WTC11 (cell line): ENCODE measurements around the gene NDRG4. TPM values are rescaled to one million over a fixed set of nuclear protein-coding genes. Genes with fewer than 3 reads are reported as not detected.

ENCODE experiments used
- ATAC-seq: fragments of 200-7000 bp; cut with Tn5 transposase; 2 replicates; pipeline ENCODE4 v1.10.0; 2021; ENCODE audit warnings: mild to moderate bottlenecking, moderate library complexity
- CTCF ChIA-PET: fragments of 300-600 bp; sonication (Branson Sonifier 250); formaldehyde crosslinking; loops from one replicate; lab custom pipeline; 2021; ENCODE audit warnings: antibody characterized with exemption; lab: Charles Lee
- POLR2A ChIA-PET: fragments of 350-600 bp; sonication (Branson Sonifier 250); formaldehyde crosslinking; loops from one replicate; lab custom pipeline; 2021; ENCODE audit warnings: antibody characterized with exemption; lab: Charles Lee
- DNase-seq: peaks from one replicate; pipeline ENCODE4 v3.0.0; 2021; ENCODE audit warnings: low spot score
- H3K27ac Mint-ChIP-seq: 2 replicates; pipeline ENCODE4 v1.8.0; 2021; ENCODE audit warnings: mixed read lengths
- H3K27me3 Mint-ChIP-seq: 2 replicates; pipeline ENCODE4 v1.8.0; 2021; ENCODE audit warnings: low read depth, mild to moderate bottlenecking, moderate library complexity, mixed read lengths
- H3K36me3 Mint-ChIP-seq: 2 replicates; pipeline ENCODE4 v1.8.0; 2021; ENCODE audit warnings: mixed read lengths
- H3K4me1 Mint-ChIP-seq: 2 replicates; pipeline ENCODE4 v1.8.0; 2022; ENCODE audit warnings: mixed read lengths
- H3K4me3 Mint-ChIP-seq: 2 replicates; pipeline ENCODE4 v1.8.0; 2021; ENCODE audit warnings: mild to moderate bottlenecking, moderate library complexity, mixed read lengths
- H3K9me3 Mint-ChIP-seq: 2 replicates; pipeline ENCODE4 v1.8.0; 2021; ENCODE audit warnings: mixed read lengths
- AFF4 ChIP-seq: sonication (generic); formaldehyde crosslinking; IDR thresholded peaks from 2 replicates; pipeline ENCODE4 v1.8.1; 2023; ENCODE audit warnings: mild to moderate bottlenecking, missing genetic modification reagents, borderline replicate concordance
- AR ChIP-seq: fragments of 250-450 bp; sonication (Bioruptor Pico); IDR thresholded peaks from 2 replicates; pipeline ENCODE4 v1.9.0; 2021; ENCODE audit warnings: mild to moderate bottlenecking
- E2F5 ChIP-seq: sonication (generic); formaldehyde crosslinking; IDR thresholded peaks from 2 replicates; pipeline ENCODE4 v1.8.1; 2022; ENCODE audit warnings: mild to moderate bottlenecking, moderate library complexity, missing genetic modification reagents
- ESRRA ChIP-seq: sonication (generic); formaldehyde crosslinking; IDR thresholded peaks from 2 replicates; pipeline ENCODE4 v1.8.1; 2022; ENCODE audit warnings: mild to moderate bottlenecking, missing genetic modification reagents, borderline replicate concordance
- FOXP4 ChIP-seq: sonication (generic); formaldehyde crosslinking; IDR thresholded peaks from 2 replicates; pipeline ENCODE4 v1.8.0; 2022; ENCODE audit warnings: mild to moderate bottlenecking, missing genetic modification reagents
- GRHL2 ChIP-seq: fragments of 250-450 bp; sonication (Bioruptor Pico); IDR thresholded peaks from 2 replicates; pipeline ENCODE4 v1.8.0; 2022; ENCODE audit warnings: mild to moderate bottlenecking, moderate library complexity; ENCODE audit not compliant: insufficient replicate concordance, severe bottlenecking
- IRF2 ChIP-seq: sonication (generic); formaldehyde crosslinking; IDR thresholded peaks from 2 replicates; pipeline ENCODE4 v1.8.0; 2022; ENCODE audit warnings: low read depth, missing genetic modification reagents, borderline replicate concordance
- JUN ChIP-seq: sonication (generic); formaldehyde crosslinking; IDR thresholded peaks from 2 replicates; pipeline ENCODE4 v1.8.0; 2023; ENCODE audit warnings: mild to moderate bottlenecking, missing genetic modification reagents
- KAT7 ChIP-seq: sonication (generic); formaldehyde crosslinking; IDR thresholded peaks from 2 replicates; pipeline ENCODE4 v1.8.1; 2023; ENCODE audit warnings: missing genetic modification reagents, mild to moderate bottlenecking, borderline replicate concordance
- NFATC4 ChIP-seq: fragments of 250-450 bp; sonication (Bioruptor Pico); IDR thresholded peaks from 2 replicates; pipeline ENCODE4 v1.9.0; 2021; ENCODE audit warnings: mild to moderate bottlenecking
- TP53 ChIP-seq: sonication (generic); formaldehyde crosslinking; IDR thresholded peaks from 2 replicates; pipeline ENCODE4 v1.8.1; 2023; ENCODE audit warnings: mild to moderate bottlenecking, missing genetic modification reagents
- ZMAT4 ChIP-seq: fragments of 250-450 bp; sonication (Bioruptor Pico); IDR thresholded peaks from 2 replicates; pipeline ENCODE4 v1.9.0; 2021; ENCODE audit warnings: mild to moderate bottlenecking
- ZNF121 ChIP-seq: sonication (generic); formaldehyde crosslinking; IDR thresholded peaks from 2 replicates; pipeline ENCODE4 v1.8.0; 2023; ENCODE audit warnings: missing genetic modification reagents
- ZNF232 ChIP-seq: sonication (generic); formaldehyde crosslinking; IDR thresholded peaks from 2 replicates; pipeline ENCODE4 v1.8.0; 2022; ENCODE audit warnings: mild to moderate bottlenecking, missing genetic modification reagents
- ZNF317 ChIP-seq: sonication (generic); formaldehyde crosslinking; IDR thresholded peaks from 2 replicates; pipeline ENCODE4 v1.8.1; 2023; ENCODE audit warnings: low read depth, mild to moderate bottlenecking, moderate library complexity, missing genetic modification reagents, borderline replicate concordance
- ZNF416 ChIP-seq: fragments of 250-450 bp; sonication (Bioruptor Pico); IDR thresholded peaks from 2 replicates; pipeline ENCODE4 v1.9.0; 2021; ENCODE audit warnings: mild to moderate bottlenecking, inconsistent platforms
- ZNF532 ChIP-seq: fragments of 250-450 bp; sonication (Bioruptor Pico); IDR thresholded peaks from 2 replicates; pipeline ENCODE4 v1.9.0; 2021; ENCODE audit warnings: mild to moderate bottlenecking, borderline replicate concordance
- ZSCAN18 ChIP-seq: fragments of 250-450 bp; sonication (Bioruptor Pico); IDR thresholded peaks from 2 replicates; pipeline ENCODE4 v2.1.2; 2022; ENCODE audit warnings: mild to moderate bottlenecking, moderate library complexity
- total RNA-seq: library from RNA; stranded (reverse); gene quantifications from 3 replicates; pipeline ENCODE4 v1.2.3, GENCODE V29; 2021

NDRG4 gene
- total RNA-seq, 1 experiment from 2014 or later, result 20.5 TPM

- TF ChIP-seq ZSCAN18 (CRISPR knock-in tag) (no peak), E2F5 (CRISPR knock-in tag) (no peak)
Observed at GRCh38 chr16:58513874-58514273, 13.9 kb downstream of the NDRG4 start (continued).

GRCh38 chr16:58515125-58515870, 15.4 kb downstream of the NDRG4 start, which contains the start of gene SETD6:
Gene SETD6 (plus strand): TSS chr16:58515517. CDS start chr16:58515538, 21 bp downstream.
- ATAC-seq (peak; percentile 60), DNase-seq (peak; percentile 84)
- Mint-ChIP-seq H3K36me3 (peaks cover 34% of the 10 kb centered on the region), H3K9me3 (no peaks in the 10 kb centered on the region), H3K27me3 (no peaks in the 10 kb centered on the region), H3K4me3 (peak within 1 kb of the TSS; percentile 88), H3K4me1 (peaks cover 29% of the 10 kb centered on the region), H3K27ac (peak within 1 kb of the TSS; percentile 87)
- CTCF ChIA-PET, result interaction anchor here (0.6 to 1.9 kb wide), 6 partner anchors 20 to 241 kb away, joined by 3 to 11 read pairs (median 5); no protein-coding TSS in a partner anchor
- POLR2A ChIA-PET, result interaction anchor here (0.6 to 1.0 kb wide), 9 partner anchors 9 to 241 kb away, joined by 3 to 5 read pairs (median 4); partner anchors contain the start of genes NDRG4 and SLC38A7
- TF ChIP-seq ZNF416 (CRISPR knock-in tag) (peak; percentile 31; the same call in 1 of the 2 replicates), ZNF121 (CRISPR knock-in tag) (no peak), AR (CRISPR knock-in tag) (no peak), ZNF317 (0 out of 2 replicates have a peak, but pooled peaks have one; percentile 23), NFATC4 (CRISPR knock-in tag) (no peak), KAT7 (CRISPR knock-in tag) (peak; percentile 64; the same call in 1 of the 2 replicates), TP53 (CRISPR knock-in tag) (peak; percentile 64; the same call in 1 of the 2 replicates), ZNF532 (CRISPR knock-in tag) (no peak), JUN (peak; percentile 53; the same call in 1 of the 2 replicates), ZNF232 (CRISPR knock-in tag) (no peak), GRHL2 (no peak), ZMAT4 (CRISPR knock-in tag) (no peak), ESRRA (CRISPR knock-in tag) (peak; percentile 68), IRF2 (CRISPR knock-in tag) (no peak), FOXP4 (CRISPR knock-in tag) (peak; percentile 87), AFF4 (CRISPR knock-in tag) (no peak)
